LHCN-M2 (cell line): ENCODE data around the gene ASPM. TPM values are rescaled to one million over a fixed set of nuclear protein-coding genes. Genes with fewer than 3 reads are reported as not detected.
"Not testable (repeated sequence)": the region's sequence is repeated elsewhere in the genome, so short reads cannot be mapped to it uniquely, and the experiment has no call there.

Source experiments
- DNase-seq: peaks from one replicate; pipeline ENCODE4 v3.0.0-alpha.2; 2012; ENCODE audit warnings: low read depth
- total RNA-seq: library from RNA; depleted of rRNA; stranded (reverse); fragments of >200 nt; gene quantifications from 2 replicates; pipeline ENCODE4 v1.2.3, GENCODE V29; 2014

Gene ASPM
- total RNA-seq, 1 experiment from 2014 or later, result 76.5 TPM

- no peak for DNase-seq
These were observed 934 bp downstream of the ASPM start for GRCh38 chr1:197145446-197146024.

DNA sequence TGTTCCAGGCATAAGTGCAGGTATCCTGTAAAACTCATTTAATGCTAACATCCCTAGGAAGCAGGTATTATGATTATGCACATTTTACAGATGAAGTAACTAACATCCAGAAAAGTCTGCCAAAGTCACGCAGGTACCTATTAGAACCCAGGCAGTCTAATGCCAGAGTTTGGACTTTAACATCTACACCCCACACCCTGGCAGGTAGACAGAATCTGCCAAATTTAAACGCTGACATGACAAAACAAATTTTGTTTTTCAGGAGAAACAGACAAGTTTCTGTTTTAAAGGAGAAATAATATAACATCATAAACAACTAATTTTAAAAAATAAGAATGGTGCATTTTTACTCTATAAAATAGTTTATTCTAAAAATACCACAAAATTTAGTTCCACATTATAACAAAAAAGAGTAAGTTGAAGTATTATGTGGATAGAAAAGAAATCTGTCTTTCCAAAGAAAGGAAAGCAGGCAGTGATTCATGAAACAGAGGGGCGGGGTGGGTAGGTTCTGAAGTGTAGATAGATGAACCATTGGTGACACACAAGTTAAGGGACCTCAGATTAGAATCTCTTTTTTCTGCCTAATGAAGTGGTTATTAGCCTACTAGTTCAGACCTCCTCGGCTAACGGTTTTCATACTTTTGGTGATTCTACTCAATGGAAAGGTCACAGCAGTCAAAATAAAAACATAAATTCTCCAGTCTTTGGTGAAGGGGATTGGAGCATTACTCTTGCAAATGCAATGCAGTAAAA is 1.7 kb downstream of the ASPM start:
- peak; percentile 47 for DNase-seq

GRCh38 chr1:197143276-197143675 is 3.2 kb downstream of the ASPM start:
- DNase-seq, result no peak

GRCh38 chr1:197141575-197141974 is 4.9 kb downstream of the ASPM start:
- DNase-seq, result no peak

- DNase-seq, result no peak
These were observed 6.3 kb downstream of the ASPM start for GRCh38 chr1:197140121-197140520.

- DNase-seq, result no peak
These were observed 7.3 kb downstream of the ASPM start for GRCh38 chr1:197139169-197139568.

DNA sequence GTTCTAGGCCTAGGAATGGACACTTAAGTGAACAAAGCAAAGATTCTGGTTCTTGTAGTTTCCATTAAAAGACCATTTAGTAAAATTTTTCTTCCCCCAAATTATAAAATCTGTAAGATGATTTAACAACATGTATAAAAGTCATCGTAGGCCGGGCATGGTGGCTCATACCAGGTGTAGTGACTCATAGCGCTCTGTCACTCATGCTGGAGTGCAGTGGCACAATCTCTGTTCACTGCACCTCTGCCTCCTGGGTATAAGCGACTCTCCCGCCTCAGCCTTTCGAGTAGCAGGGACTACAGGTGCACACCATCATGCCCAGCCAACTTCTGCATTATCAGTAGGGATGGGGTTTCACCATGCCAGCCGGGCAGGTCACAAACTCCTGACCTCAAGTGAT is 9.1 kb downstream of the ASPM start:
- no peak for DNase-seq

DNA sequence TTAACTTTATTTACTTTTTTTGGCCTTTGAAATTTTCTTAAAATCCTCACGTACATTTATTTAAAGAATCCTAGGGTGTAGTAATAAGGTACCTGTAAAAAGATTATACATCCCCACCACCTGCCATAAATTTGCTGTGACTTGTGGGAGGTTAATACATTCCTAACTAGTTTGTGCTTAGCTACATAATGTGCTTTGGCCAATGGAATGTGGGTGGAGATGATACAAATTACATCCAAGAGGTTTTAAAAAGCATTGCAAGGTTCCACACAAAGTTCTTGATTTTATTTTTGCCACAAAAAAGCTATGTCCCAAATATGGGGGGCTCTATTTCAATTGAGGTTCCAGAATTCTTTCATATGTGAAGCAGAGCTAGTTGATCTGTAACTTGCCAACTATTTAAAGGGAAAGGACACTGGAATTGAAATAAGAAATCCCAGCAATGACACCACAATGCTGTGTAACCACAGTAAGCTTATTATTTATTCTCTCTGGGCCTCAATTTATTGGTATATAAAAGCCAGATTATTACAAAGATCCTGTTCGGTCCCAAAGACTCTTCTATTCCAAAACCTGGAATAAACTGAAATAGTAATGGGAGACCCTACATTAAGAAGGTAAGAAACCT is 15.7 kb downstream of the ASPM start:
- peak; percentile 46 for DNase-seq

GRCh38 chr1:197129698-197130097 is 16.8 kb downstream of the ASPM start:
- no peak for DNase-seq

DNA sequence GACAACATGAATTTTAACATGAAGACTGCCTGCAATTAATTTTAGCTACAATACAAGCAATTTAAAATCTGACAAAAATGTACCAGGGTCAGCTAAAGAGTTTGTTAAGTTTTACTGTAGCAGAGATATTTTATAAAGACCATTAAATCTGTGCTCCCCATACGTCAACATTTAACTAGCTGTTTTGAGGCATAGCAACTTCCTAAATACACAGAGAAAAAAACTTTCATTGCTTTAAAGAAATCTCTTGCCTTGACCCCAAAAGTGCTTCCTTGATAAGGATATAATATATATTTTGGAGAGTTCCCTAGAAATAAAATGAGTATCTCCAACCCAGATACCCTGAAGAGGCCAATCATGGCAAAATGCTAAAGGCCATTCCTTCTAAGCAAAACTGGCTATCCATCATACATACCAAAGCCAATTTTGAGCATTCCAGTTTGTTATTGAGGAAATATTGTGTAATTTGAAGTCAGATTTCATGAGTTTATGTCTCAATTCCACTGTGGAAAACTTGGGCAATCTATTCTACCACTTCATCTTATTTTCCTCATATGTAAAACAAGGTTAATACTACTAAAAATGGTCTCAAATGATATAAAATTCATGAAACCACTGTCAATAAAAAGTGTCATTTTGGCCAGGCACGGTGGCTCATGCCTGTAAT is 19.1 kb downstream of the ASPM start:
- no peak for DNase-seq

DNA sequence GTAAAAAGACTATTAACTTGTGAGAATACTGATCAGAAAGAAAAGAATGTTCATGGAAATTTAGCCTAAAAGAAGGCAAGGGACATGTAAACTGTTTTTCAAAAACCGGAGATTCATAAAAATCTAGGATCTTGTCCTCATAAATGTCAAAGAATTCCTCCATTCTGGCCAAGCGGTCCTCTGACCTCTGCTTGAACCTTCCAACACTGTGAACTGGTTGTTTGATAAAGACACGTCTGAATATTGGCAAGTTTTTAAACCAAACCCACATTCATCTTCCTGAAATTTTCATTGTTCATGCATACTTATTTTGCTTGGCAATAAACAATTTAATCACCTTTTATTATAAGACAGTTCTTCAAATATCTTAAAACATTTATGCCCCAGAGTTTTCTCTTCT is 19.8 kb downstream of the ASPM start:
- DNase-seq, result no peak

- DNase-seq, result no peak
These were observed 22.1 kb downstream of the ASPM start for GRCh38 chr1:197124376-197124775.

DNA sequence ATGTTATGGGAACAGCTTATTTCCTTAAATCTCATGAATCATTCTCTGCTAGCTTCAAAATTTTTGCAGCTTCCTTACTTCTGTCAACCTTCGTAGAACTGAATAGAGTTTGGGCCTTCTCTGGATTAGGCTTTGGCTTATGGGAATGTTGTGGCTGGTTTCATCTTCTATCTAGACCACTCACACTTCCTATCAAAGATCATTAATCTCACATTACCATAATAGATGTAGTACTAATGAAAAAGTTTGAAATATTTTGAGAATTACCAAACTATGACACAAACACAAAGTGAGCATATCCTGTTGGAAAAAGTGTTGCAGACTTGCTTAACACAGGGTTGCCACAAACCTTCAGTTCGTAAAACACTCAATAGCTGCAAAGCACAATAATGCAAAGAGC is 30.3 kb downstream of the ASPM start:
- no peak for DNase-seq

DNA sequence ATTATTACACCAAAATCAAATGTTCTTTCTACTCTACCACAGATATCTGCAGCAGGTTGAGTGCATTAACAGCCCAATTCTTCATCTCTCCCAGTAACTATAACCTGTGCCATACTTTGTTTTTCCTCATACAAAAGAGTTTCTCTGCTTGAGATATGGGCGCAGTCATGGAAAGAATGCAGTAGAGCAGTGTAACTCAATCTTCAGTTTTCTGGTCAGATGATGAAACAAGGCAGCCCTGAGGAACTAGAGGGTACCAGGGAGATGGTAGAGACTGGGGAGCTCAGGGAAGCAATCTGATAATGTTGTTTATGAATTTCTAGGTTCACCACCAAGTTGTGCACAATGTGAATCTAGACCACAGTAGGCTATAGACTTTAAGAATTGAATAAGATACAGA is 39.6 kb downstream of the ASPM start:
- DNase-seq, result no peak

DNA sequence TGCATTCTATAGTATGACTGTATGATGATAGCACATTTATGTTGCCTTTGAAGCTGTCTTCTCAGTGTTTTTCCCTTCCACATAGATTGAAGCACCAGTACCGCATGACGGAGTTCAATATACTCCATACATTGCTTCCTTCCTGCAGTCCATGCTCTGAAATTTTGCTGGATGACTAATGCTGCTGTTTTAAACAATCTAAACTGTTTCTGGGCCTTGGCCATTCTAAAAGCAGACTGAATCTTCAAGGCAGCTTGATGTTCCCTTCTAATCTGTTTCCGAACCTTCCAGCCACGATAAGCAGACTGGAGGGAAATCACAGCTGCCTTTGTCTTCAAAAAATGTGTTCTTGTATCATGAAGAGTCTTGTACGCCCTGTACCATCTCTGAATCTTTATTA is 43.2 kb downstream of the ASPM start:
- no peak for DNase-seq

GRCh38 chr1:197101978-197102377 is 44.5 kb downstream of the ASPM start:
- no peak for DNase-seq

- DNase-seq, result no peak
These were observed 45.8 kb downstream of the ASPM start for GRCh38 chr1:197100677-197101076.

GRCh38 chr1:197099444-197099843 is 47.0 kb downstream of the ASPM start:
- no peak for DNase-seq

- not testable (repeated sequence) for DNase-seq
These were observed 49.5 kb downstream of the ASPM start for GRCh38 chr1:197096971-197097370.

- DNase-seq, result no peak
These were observed 50.3 kb downstream of the ASPM start for GRCh38 chr1:197096137-197096536.

- no peak for DNase-seq
These were observed 53.1 kb downstream of the ASPM start for GRCh38 chr1:197093226-197093885.

GRCh38 chr1:197092491-197093023 is 53.9 kb downstream of the ASPM start:
- DNase-seq, result no peak
